Ascending aorta (tissue), 2 donors: Measurements from ENCODE around the gene RFX3. TPM values are rescaled to one million over a fixed set of nuclear protein-coding genes. Genes with fewer than 3 reads are reported as not detected.

Experiments used
- DNase-seq, 2 donors: peaks; one replicate each; pipeline ENCODE4 v3.0.0-alpha.2; 2019; ENCODE audit warnings: low spot score in 2 of 2
- H3K27ac ChIP-seq, 2 donors: fragments of 200-600 bp; sonication (generic); one replicate each; pipeline ENCODE4 v1.5.1; 2016 to 2017; ENCODE audit warnings: mild to moderate bottlenecking in 1 of 2
- H3K27me3 ChIP-seq: fragments of 200-600 bp; sonication (generic); one replicate; pipeline ENCODE4 v1.5.1; 2017
- H3K36me3 ChIP-seq, 2 donors: fragments of 200-600 bp; sonication (generic); one replicate each; pipeline ENCODE4 v1.5.1; 2016
- H3K4me1 ChIP-seq, 2 donors: fragments of 200-600 bp; sonication (generic); one replicate each; pipeline ENCODE4 v1.5.1; 2016 to 2017; ENCODE audit warnings: mild to moderate bottlenecking in 1 of 2
- H3K4me3 ChIP-seq, 2 donors: fragments of 200-600 bp; sonication (generic); one replicate each; pipeline ENCODE4 v1.5.1; 2016 to 2017; ENCODE audit warnings: mild to moderate bottlenecking in 1 of 2
- H3K9me3 ChIP-seq, 2 donors: fragments of 200-600 bp; sonication (generic); one replicate each; pipeline ENCODE4 v1.5.1; 2016
- CTCF ChIP-seq, 3 experiments: fragments of 200-600 bp in 2 of 3; fragments of 450-650 bp in 1 of 3; sonication (generic) in 2 of 3; IDR thresholded peaks; one replicate each; pipeline ENCODE4 v1.5.1; 2016 to 2019; ENCODE audit warnings: antibody characterized with exemption in 3 of 3, mild to moderate bottlenecking in 1 of 3, moderate library complexity in 1 of 3
- intact Hi-C: fragments of 100-400 bp; cut with DNase I; formaldehyde crosslinking; loops from one replicate; pipeline ENCODE4 v1.15.1; 2023
- total RNA-seq: library from RNA; depleted of rRNA; stranded (reverse); fragments of >200 nt; gene quantifications from one replicate; pipeline ENCODE4 v1.1.0, GENCODE V29; 2016

RFX3 gene
- total RNA-seq, 1 donor from 2014 or later: 4.0 TPM

DNA sequence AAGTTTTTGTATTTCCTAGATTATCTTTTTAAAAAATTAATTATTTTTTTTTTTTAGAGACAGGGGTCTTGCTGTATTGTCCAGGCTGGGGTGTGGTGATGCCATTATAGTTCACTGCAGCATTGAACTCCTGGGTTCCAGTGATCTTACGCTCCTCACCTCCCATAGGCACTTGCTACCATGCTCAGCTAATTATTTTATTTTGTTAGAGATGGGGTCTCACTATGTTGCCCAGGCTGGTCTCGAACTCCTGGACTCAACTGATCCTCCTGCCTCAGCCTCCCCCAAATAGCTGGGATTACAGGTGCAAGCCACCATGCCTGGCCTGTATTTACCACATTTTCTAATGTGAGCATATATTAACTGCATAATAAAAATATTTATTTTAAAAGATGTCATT is 274.5 kb downstream of the RFX3 start:
- H3K4me3 ChIP-seq: no peak overlapping the region
- no peaks in the 10 kb centered on the region for H3K9me3 ChIP-seq
- no peaks in the 10 kb centered on the region for H3K27me3 ChIP-seq
- no peak for TF ChIP-seq CTCF (IDR thresholded peaks at IDR 0.05)
- H3K36me3 ChIP-seq: peaks cover 3 to 19% of the 10 kb centered on the region in 2 donors
- no peak overlapping the region for H3K27ac ChIP-seq
- no peak for DNase-seq
- intact Hi-C loops: no loop called here
- H3K4me1 ChIP-seq: no peaks in the 10 kb centered on the region

- intact Hi-C loops: no loop called here
- no peak for TF ChIP-seq CTCF (IDR thresholded peaks at IDR 0.05)
- H3K36me3 ChIP-seq: peaks cover 3 to 14% of the 10 kb centered on the region in 2 donors
- no peak for DNase-seq
- no peak overlapping the region for H3K27ac ChIP-seq
- H3K4me3 ChIP-seq: no peak overlapping the region
- H3K9me3 ChIP-seq: no peaks in the 10 kb centered on the region
- H3K27me3 ChIP-seq: no peaks in the 10 kb centered on the region
- no peaks in the 10 kb centered on the region for H3K4me1 ChIP-seq
These were observed 275.1 kb downstream of the RFX3 start for GRCh38 chr9:3250741-3251140.

DNA sequence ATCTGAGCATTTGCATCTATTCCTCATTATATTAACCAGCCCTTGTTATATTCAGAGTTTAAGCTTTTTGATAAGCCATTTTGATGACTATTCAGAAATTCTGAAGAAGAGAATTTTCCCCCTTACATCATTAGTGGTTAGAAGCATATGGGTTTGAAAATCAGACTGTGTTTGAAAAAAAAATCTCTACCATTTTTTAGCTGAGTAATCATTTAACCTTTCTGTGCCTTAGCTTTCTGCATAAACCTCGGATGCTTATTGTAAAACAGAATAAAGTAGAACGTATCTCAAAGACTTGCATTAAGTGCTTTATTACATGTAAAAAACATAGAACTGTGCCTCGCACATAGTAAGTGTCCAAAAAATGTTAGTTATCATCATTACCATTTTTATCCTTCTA is 278.6 kb downstream of the RFX3 start:
- DNase-seq: no peak
- Histone ChIP-seq H3K27me3 (no peaks in the 10 kb centered on the region), H3K9me3 (no peaks in the 10 kb centered on the region), H3K4me3 (no peak overlapping the region), H3K27ac (no peak overlapping the region), H3K36me3 (peaks cover 3 to 8% of the 10 kb centered on the region in 2 donors), H3K4me1 (no peaks in the 10 kb centered on the region)
- intact Hi-C loops: no loop called here
- no peak for TF ChIP-seq CTCF (IDR thresholded peaks at IDR 0.05)

GRCh38 chr9:3246241-3246640 is 279.6 kb downstream of the RFX3 start:
- Histone ChIP-seq H3K27ac (no peak overlapping the region), H3K4me3 (no peak overlapping the region), H3K36me3 (peaks cover 3 to 8% of the 10 kb centered on the region in 2 donors), H3K9me3 (no peaks in the 10 kb centered on the region), H3K4me1 (no peaks in the 10 kb centered on the region), H3K27me3 (no peaks in the 10 kb centered on the region)
- TF ChIP-seq CTCF (IDR thresholded peaks at IDR 0.05): no peak
- intact Hi-C loops: no loop called here
- DNase-seq: no peak

GRCh38 chr9:3244963-3245653 is 280.7 kb downstream of the RFX3 start:
- TF ChIP-seq CTCF (IDR thresholded peaks at IDR 0.05): no peak
- DNase-seq: no peak
- Histone ChIP-seq H3K27ac (no peak overlapping the region), H3K36me3 (peaks cover 3 to 8% of the 10 kb centered on the region in 2 donors), H3K27me3 (no peaks in the 10 kb centered on the region), H3K4me1 (no peaks in the 10 kb centered on the region), H3K4me3 (no peak overlapping the region), H3K9me3 (no peaks in the 10 kb centered on the region)
- intact Hi-C loops: no loop called here

DNA sequence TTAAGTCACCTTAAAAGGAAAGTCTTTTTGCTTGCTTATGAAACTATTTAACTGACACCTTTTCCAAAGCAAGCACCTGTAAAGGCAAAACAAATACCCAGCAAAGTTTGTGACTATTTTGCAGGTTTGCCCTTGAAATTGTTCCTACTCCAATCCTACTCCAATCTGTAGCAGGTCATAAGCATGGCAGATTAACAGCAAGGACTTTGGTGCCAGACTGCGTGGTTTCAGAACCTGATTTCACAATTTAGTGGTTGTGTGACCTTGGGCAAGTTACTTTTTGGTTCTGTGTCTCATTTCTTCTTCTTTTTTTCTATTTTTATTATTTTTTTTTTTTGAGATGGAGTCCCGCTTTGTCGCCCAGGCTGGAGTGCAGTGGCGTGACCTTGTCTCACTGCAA is 282.1 kb downstream of the RFX3 start:
- no peak for DNase-seq
- Histone ChIP-seq H3K4me3 (no peak overlapping the region), H3K27ac (no peak overlapping the region), H3K36me3 (peaks cover 3 to 8% of the 10 kb centered on the region in 2 donors), H3K4me1 (no peaks in the 10 kb centered on the region), H3K27me3 (no peaks in the 10 kb centered on the region), H3K9me3 (no peaks in the 10 kb centered on the region)
- intact Hi-C loops: no loop called here
- TF ChIP-seq CTCF (IDR thresholded peaks at IDR 0.05): no peak
